Activated gamma-delta T cell treated with Interleukin-2 at 50 U/mL for 16 hours (primary cell): ENCODE results near the gene OR7A5.
"Not testable (repeated sequence)": the region's sequence is repeated elsewhere in the genome, so short reads cannot be mapped to it uniquely, and the experiment has no call there.

Source experiments
- DNase-seq: peaks from one replicate; pipeline ENCODE4 v3.0.0-alpha.2; 2020

The OR7A5 gene

GRCh38 chr19:14835011-14835410, at the start of gene OR7A5, which contains the start of gene OR7C1:
Gene OR7A5 (minus strand): TSS chr19:14835185. CDS start chr19:14828241, 6,944 bp downstream.
Gene OR7C1 (minus strand): TSS chr19:14835185. CDS start chr19:14800136, 35,049 bp downstream.
- no peak for DNase-seq

DNA sequence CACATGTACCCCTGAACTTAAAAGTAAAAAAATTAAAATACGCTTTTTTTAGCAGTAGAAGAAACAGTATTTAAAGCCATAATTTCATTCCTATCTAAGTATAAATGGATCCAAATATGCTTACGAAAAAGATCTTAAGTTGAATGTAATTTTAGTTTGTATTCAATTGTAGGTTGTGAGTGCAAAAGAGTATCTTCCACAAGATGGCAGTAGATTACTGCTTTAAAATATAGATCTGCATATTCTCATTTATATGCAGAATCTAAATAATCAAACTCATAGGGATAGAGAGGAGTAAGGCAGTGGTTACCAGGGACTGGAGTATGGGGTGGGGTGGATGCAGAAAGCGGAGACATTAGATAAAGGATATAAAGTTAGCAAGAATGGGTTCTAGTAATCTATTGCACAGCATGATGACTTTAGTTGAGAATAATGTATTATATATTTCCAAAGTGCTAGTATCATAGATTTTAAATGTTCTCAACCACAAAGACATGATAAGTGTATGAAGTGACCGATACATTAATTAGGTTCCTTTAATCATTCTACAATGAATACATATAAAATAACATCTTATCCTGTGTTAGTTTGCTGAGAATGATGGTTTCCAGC, 36.7 kb upstream of the OR7A5 start:
- no peak for DNase-seq

DNA sequence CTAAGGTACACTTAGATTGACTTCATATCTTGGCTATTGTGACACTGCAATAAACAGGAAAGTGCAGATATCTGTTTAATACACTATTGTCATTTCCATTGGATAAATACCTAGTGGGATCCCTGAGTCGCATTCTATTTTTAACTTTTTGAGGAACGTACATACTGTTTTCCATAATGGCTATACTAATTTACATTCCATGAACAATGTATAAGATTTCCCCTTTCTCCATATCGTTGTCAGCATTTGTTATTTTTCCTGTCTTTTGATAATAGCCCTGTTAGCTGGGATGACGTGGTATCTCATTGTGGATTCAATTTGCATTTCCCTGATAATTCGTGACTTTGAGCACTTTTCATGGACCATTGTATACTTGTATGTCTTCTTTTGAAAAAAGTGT, 33.5 kb upstream of the OR7A5 start:
- no peak for DNase-seq

DNA sequence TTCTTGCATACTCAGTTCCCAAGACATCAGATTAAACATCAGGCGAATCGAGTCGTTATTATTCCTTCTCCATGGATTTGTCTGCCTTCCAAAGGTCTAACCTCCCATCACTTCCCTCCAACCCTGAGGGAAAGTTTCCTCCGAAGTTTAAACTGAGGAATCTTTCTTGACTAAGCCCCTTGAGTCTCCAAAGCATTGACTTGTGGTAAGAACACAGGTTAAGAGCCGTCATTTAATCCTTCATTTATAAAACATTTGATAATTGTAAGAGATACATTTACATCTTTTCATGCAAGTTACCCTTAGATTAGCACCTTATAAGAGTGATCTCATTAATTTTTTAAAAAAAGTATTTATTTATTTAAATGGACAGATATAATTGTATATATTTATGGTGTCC, 13.8 kb upstream of the OR7A5 start, which contains the start of gene OR7A10:
Gene OR7A10, minus strand, starts transcription at position 101 of the 400 bp plus-strand sequence. CDS start 7,045 bp downstream, outside the sequence.
- no peak for DNase-seq

DNA sequence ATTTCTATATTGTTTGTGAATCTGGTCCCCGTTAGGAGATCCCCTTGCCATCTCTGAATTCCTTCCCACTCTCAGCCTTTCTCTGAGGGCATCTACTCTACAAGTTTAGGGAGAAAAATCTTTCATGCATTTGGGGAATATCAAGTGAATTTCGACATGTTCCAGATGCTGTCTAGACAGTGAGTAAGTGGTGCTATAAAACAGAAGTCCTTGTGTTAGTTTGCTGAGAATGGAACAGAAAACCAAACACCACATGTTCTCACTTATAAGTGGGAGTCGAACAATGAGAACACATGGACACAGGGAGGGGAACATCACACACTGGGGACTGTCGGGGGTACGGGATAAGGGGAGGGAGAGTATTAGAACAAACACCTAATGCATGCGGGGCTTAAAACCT, 8.6 kb upstream of the OR7A5 start:
- DNase-seq = no peak

- no peak for DNase-seq
Measured at GRCh38 chr19:14843169-14843568, 8.2 kb upstream of the OR7A5 start.

DNA sequence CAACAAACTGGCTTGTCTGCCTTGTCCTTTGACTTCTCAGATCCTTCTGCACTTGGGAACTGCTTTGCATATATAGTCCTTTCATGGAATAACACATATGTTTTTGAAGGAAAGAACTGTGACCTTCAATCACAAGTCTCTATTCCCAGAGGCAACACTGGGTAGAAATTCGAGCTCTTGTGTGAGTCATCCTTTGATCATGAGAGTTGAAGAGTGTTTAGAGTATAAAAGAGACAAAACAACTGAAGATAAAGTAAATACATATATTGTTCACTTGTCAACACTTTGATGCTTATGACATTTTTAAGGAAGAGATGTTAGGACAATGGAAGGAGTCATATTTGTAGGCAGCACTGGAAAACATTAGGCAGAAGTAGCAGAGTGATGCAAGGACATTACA, 5.2 kb upstream of the OR7A5 start:
- no peak for DNase-seq

- DNase-seq = no peak
Measured at GRCh38 chr19:14837391-14837790, 2.4 kb upstream of the OR7A5 start.

DNA sequence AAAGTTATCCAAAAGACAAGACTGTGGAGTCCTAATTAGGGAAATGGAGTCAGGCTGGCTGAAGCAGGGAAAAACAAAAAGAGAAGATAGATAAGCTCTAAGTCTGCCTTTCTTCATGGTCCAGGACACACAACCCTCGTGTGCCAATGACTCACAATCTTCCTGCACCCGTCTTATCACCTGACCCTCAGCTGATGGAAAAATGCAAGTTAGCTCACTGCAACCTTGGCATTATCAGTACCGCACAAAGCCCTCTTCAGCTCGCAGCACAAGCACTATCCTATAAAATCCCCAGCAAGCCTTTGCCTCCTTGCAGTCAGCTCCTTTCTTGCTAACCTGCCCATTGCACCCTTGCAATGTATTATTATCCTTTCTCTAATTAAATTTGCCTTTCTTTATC, 4.3 kb downstream of the OR7A5 start:
- DNase-seq = no peak

- no peak for DNase-seq
Measured at GRCh38 chr19:14826006-14826405, 9.0 kb downstream of the OR7A5 start.

- no peak for DNase-seq
Measured at GRCh38 chr19:14821937-14822336, 13.0 kb downstream of the OR7A5 start.

- DNase-seq = no peak
Measured at GRCh38 chr19:14818588-14818987, 16.4 kb downstream of the OR7A5 start.

GRCh38 chr19:14817052-14817451, 17.9 kb downstream of the OR7A5 start:
- DNase-seq = no peak

DNA sequence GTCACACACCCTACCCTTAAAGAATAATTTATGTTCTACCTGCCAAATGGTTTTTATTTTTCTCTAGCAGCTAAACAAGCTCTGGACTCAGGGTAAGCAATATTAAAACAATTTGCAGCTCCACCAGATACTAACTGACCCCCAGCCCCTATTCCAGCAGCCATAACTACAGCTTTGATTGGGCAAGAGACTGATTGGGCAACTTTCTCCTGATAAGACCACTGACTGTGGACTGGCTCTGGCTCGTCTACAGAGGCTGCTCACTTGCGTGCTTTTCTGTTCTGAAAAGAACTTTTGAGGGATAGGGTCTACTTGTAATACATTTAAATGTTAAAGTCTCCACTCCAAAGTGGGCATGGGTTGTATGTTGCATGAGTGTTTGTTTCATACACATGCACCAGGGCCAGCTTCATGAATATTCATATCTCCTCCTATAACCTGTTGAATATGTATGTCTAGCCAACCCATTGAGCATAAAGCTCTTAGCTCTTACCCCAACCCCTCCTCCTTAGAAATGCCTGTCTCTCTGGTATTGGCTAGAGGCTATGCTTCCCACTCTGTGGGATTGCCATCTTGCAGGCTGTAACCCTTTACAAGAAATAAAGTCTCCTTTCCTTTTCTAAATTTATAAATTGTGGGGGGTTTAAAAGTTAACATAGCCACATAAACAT, 19.9 kb downstream of the OR7A5 start:
- DNase-seq = no peak

- DNase-seq = no peak
Measured at GRCh38 chr19:14809272-14810057, 25.5 kb downstream of the OR7A5 start.

- DNase-seq = no peak
Measured at GRCh38 chr19:14804765-14805164, 30.2 kb downstream of the OR7A5 start.

DNA sequence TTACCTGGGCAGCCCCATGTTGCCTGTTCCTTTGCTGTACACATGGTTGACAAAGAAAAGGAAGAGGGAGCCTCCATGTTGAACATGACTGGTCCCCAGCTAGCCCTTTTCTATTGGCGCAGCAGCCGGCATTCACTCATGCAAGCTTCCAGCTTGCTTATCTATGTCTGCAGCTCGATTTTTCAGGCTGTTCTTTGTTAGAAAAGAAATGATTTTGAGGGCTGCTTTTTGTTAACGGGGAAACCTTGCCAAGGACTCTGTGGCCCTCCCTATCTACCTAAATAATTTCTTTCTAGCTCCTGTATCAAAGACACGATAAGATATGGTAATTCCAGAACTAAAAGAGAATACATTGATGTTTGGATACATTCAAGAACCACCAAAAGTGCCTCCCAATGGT, 36.2 kb downstream of the OR7A5 start:
- DNase-seq = no peak

DNA sequence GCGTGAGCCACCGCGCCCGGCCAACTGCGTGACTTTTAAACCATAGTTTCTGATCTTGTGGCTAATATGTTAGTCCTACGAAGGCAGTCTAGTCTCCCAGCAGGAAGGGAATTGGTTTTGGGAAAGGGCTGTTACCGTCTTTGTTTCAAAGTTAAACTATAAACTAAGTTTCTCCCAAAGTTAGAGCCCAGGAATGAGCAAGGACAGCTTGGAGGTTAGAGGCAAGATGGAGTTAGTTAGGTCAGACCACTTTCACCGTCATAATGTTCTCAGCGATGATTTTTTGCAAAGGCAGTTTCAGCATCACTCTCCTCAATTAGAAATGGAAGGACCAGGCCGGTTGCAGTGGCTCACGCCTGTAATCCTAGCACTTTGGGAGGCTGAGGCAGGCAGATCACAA, 39.0 kb downstream of the OR7A5 start:
- no peak for DNase-seq

- no peak for DNase-seq
Measured at GRCh38 chr19:14795078-14795721, 39.8 kb downstream of the OR7A5 start.

DNA sequence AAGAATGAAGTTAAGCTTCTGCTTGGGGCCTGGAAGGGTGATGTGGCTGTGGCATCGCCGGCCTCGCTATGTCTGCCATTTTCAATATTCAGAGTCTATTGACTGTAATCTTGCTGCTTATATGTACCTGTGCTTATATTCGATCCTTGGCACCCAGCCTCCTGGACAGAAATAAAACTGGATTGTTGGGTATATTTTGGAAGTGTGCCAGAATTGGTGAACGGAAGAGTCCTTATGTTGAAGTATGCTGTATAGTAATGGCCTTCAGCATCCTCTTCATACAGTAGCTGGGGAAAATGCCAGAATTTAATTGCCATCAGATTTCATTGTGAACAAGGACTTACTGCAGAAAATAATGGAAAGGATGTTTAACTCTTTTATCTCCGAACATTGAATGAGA, 42.7 kb downstream of the OR7A5 start:
- DNase-seq = not testable (repeated sequence)

GRCh38 chr19:14786421-14786851, 48.5 kb downstream of the OR7A5 start:
- DNase-seq = no peak

DNA sequence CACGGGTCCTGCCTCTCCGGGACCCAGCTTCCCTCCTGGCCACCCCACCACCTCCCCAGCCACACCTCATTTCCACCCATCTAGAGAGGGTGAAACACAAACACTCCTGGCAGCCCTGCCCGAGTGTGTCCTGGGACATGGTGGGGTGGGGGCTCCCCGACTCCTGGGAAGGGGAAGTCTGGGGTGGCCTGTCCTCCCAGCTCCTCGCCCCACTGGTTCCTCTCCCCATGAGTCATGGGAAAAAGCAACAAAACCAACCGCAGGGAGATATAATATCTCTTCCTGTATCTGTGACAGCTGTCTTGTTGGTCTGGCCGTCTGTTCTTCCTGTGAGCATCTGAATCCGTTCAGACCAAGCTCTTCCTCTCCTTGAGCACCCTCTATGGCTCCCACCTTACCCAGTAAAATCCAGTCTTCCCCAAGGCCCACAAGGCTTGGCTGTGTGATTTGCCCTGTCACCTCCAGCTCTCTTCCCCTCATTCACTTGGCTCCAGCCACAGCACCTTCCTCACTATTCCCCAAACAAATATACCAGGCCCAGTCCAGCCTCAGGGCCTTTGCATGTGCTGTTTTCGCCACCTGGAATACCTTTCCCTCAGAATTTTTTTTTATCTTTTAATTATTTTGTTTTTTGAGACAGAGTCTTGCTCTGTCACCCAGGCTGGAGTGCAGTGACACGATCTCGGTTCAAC, 49.7 kb downstream of the OR7A5 start:
- not testable (repeated sequence) for DNase-seq

GRCh38 chr19:14784730-14785101, 50.3 kb downstream of the OR7A5 start:
- not testable (repeated sequence) for DNase-seq
